Epithelial cell of alveolus of lung (primary cell): Measurements from ENCODE around the gene TP53AIP1. TPM values are rescaled to one million over a fixed set of nuclear protein-coding genes. Genes with fewer than 3 reads are reported as not detected.

Experiments
- total RNA-seq: library from RNA; depleted of rRNA; stranded (reverse); fragments of >200 nt; gene quantifications from 2 replicates; pipeline ENCODE4 v1.2.1, GENCODE V29; 2015

Gene TP53AIP1
- total RNA-seq: not detected in 2 replicates

GRCh38 chr11:128942817-128943427 lies at the start of gene TP53AIP1:
Gene TP53AIP1, minus strand, starts transcription at chr11:128942871. Its CDS starts 5,053 bp downstream, at chr11:128937818.

GRCh38 chr11:128890543-128891368 lies 51.9 kb downstream of the TP53AIP1 start, which contains the start of gene KCNJ5:
Gene KCNJ5, plus strand, starts transcription at chr11:128891356. Its CDS starts 19,918 bp downstream, at chr11:128911274.

Other genes starting within 250 kb of the TP53AIP1 start
- gene FLI1, start 248.8 kb downstream of the TP53AIP1 start, total RNA-seq: 2.2 and 18.6 TPM in 2 replicates
- not detected in 2 replicates for gene KCNJ1, start 75.6 kb downstream of the TP53AIP1 start, total RNA-seq
- gene KCNJ5, start 51.5 kb downstream of the TP53AIP1 start, total RNA-seq: not detected in 2 replicates
- gene ARHGAP32, start 249.5 kb upstream of the TP53AIP1 start, total RNA-seq: 8.9 and 15.3 TPM in 2 replicates